Measurements from ENCODE around the gene C6orf89. TPM values are rescaled to one million over a fixed set of nuclear protein-coding genes. Genes with fewer than 3 reads are reported as not detected.

C6orf89 gene
- total RNA-seq, 5 donors from 2014 or later (not counting 1 experiment from before 2014, with no cell fraction given), result 32.6 to 57.9 (median 46.1) TPM

Other genes starting within 250 kb of the C6orf89 start
- 10 to 100 TPM in 4 of 5 donors, 1 to 10 TPM in 1; 9.6 to 88.9 (median 11.8) TPM for gene CDKN1A, start 207.2 kb upstream of the C6orf89 start, total RNA-seq
- gene RAB44, start 188.1 kb upstream of the C6orf89 start, total RNA-seq, result under 1 TPM in 4 of 5 donors, not detected in 1; 0.06 to 0.35 (median 0.09) TPM
- gene CPNE5, start 46.5 kb upstream of the C6orf89 start, total RNA-seq, result 1 to 10 TPM in 3 of 5 donors, under 1 TPM in 2; 0.73 to 1.8 (median 1.1) TPM
- gene PPIL1, start 11.1 kb upstream of the C6orf89 start, total RNA-seq, result 10 to 100 TPM in 3 of 5 donors, 1 to 10 TPM in 2; 5.0 to 14.4 (median 10.6) TPM
- gene PI16, start 68.8 kb downstream of the C6orf89 start, total RNA-seq, result 10 to 100 TPM in 1 of 5 donors, 1 to 10 TPM in 4; 3.5 to 27.6 (median 7.8) TPM
- gene MTCH1, start 100.2 kb downstream of the C6orf89 start, total RNA-seq, result 100 to 1,000 TPM; 146 to 185 (median 160) TPM
- 10 to 100 TPM in 1 of 5 donors, 1 to 10 TPM in 4; 2.8 to 11.1 (median 3.3) TPM for gene FGD2, start 119.7 kb downstream of the C6orf89 start, total RNA-seq

All from T-cell (primary cell).